ENCODE data around the gene GLI3. TPM values are rescaled to one million over a fixed set of nuclear protein-coding genes. Genes with fewer than 3 reads are reported as not detected.

Gene GLI3
- total RNA-seq, 1 experiment from 2014 or later = 46.2 TPM

DNA sequence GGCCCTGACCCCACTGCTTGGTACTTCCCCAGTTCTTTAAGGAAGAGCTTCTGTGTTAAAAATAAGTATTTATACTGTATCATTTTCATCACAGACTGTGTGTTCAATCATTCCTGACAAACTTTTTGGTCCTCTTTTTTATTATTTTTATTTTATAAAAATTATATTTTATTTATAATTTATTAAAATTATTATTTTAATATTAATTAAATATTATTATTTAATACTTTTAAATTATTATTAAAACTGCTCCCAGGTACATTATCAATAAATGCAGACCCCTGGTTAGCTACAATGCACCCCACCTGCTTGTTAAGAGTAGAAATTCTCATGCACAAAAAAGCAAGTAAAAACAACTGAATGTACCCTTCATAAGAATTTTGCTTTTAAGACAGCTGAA, 172.0 kb downstream of the GLI3 start:
- ATAC-seq = no peak
- Mint-ChIP-seq H3K36me3 (no peaks in the 10 kb centered on the region), H3K27ac (peak overlapping the region; percentile 65; the same call in 1 of the 2 replicates), H3K27me3 (ENCODE audit: low read depth) (no peaks in the 10 kb centered on the region), H3K9me3 (no peaks in the 10 kb centered on the region), H3K4me1 (peaks cover 54% of the 10 kb centered on the region), H3K4me3 (no peak overlapping the region)
- CTCF ChIA-PET = interaction anchor here (1.3 kb wide), 1 partner anchor 681 kb away, joined by 3 read pairs; no protein-coding TSS in a partner anchor
- no peak for DNase-seq (ENCODE audit: low spot score)
- POLR2A ChIA-PET = no interaction called here
- TF ChIP-seq ZNF219 (CRISPR knock-in tag; IDR thresholded peaks at IDR 0.05; ENCODE audit: borderline replicate concordance) (no peak), HMGA2 (CRISPR knock-in tag; IDR thresholded peaks at IDR 0.05) (peak; percentile 100)

DNA sequence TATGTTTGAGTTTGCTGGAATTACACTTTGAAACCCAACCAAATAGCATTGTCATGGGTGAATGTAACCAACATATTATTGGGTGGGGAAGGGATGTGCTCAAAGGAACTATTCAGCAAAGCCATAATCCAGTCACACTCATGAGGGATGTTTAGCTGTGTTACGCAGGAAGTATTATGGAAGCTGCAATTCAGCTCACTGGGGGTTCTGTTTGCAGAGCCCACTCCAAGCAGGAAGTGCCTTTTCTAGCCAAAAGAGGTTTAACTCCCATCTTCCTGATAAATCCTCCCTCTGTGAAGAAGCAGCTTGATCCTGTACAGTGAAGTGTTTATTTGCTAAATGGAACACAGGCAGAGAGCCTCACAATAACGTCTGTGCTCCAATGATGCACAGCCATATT, 172.5 kb downstream of the GLI3 start:
- no peak overlapping the region for H3K4me3 Mint-ChIP-seq
- H3K9me3 Mint-ChIP-seq = no peaks in the 10 kb centered on the region
- DNase-seq (ENCODE audit: low spot score) (no peak), ATAC-seq (no peak)
- peak overlapping the region; percentile 65; the same call in 1 of the 2 replicates for H3K27ac Mint-ChIP-seq
- POLR2A ChIA-PET = no interaction called here
- H3K4me1 Mint-ChIP-seq = peaks cover 50% of the 10 kb centered on the region
- CTCF ChIA-PET = no interaction called here
- TF ChIP-seq, protein P1, sequence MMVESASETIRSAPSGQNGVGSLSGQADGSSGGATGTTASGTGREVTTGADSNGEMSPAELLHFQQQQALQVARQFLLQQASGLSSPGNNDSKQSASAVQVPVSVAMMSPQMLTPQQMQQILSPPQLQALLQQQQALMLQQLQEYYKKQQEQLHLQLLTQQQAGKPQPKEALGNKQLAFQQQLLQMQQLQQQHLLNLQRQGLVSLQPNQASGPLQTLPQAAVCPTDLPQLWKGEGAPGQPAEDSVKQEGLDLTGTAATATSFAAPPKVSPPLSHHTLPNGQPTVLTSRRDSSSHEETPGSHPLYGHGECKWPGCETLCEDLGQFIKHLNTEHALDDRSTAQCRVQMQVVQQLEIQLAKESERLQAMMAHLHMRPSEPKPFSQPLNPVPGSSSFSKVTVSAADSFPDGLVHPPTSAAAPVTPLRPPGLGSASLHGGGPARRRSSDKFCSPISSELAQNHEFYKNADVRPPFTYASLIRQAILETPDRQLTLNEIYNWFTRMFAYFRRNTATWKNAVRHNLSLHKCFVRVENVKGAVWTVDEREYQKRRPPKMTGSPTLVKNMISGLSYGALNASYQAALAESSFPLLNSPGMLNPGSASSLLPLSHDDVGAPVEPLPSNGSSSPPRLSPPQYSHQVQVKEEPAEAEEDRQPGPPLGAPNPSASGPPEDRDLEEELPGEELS (CRISPR knock-in tag; IDR thresholded peaks at IDR 0.05) = no peak
- TF ChIP-seq, protein P2, sequence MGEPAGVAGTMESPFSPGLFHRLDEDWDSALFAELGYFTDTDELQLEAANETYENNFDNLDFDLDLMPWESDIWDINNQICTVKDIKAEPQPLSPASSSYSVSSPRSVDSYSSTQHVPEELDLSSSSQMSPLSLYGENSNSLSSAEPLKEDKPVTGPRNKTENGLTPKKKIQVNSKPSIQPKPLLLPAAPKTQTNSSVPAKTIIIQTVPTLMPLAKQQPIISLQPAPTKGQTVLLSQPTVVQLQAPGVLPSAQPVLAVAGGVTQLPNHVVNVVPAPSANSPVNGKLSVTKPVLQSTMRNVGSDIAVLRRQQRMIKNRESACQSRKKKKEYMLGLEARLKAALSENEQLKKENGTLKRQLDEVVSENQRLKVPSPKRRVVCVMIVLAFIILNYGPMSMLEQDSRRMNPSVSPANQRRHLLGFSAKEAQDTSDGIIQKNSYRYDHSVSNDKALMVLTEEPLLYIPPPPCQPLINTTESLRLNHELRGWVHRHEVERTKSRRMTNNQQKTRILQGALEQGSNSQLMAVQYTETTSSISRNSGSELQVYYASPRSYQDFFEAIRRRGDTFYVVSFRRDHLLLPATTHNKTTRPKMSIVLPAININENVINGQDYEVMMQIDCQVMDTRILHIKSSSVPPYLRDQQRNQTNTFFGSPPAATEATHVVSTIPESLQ (CRISPR knock-in tag; IDR thresholded peaks at IDR 0.05) = no peak
- TF ChIP-seq, protein P3, sequence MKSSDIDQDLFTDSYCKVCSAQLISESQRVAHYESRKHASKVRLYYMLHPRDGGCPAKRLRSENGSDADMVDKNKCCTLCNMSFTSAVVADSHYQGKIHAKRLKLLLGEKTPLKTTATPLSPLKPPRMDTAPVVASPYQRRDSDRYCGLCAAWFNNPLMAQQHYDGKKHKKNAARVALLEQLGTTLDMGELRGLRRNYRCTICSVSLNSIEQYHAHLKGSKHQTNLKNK (CRISPR knock-in tag; IDR thresholded peaks at IDR 0.05) = no peak
- TF ChIP-seq HMGA2 (CRISPR knock-in tag; IDR thresholded peaks at IDR 0.05) = no peak
- TF ChIP-seq FOXJ3 (CRISPR knock-in tag; IDR thresholded peaks at IDR 0.05; ENCODE audit: borderline replicate concordance) = no peak
- H3K36me3 Mint-ChIP-seq = no peaks in the 10 kb centered on the region
- H3K27me3 Mint-ChIP-seq (ENCODE audit: low read depth) = no peaks in the 10 kb centered on the region

DNA sequence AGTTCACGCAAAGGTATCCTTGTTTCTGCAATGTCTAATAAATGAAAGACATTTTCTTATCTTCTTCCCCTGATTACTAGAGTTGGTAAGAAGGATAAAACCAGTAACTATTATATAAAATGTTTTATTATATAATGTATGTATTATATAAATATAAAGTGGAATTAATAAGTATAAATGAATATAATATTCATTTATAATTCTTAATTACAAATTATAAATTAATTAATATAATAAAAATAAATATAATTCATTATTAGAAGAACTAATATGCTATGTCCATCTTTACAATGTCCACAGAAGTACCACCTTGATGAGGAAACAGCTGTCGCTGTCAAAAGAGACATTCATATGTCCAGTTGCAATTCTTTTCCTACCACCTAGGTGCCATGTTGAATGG, 177.7 kb downstream of the GLI3 start:
- TF ChIP-seq FOXK1 (CRISPR knock-in tag; IDR thresholded peaks at IDR 0.05) (no peak), HMGA2 (CRISPR knock-in tag; IDR thresholded peaks at IDR 0.05) (peak; percentile 98)
- ChIA-PET POLR2A (interaction anchor here (0.5 kb wide), 1 partner anchor 99 kb away, joined by 4 read pairs; no protein-coding TSS in a partner anchor), CTCF (interaction anchor here (1.8 kb wide), 1 partner anchor 13 kb away, joined by 7 read pairs; no protein-coding TSS in a partner anchor)
- peaks cover 11% of the 10 kb centered on the region for H3K9me3 Mint-ChIP-seq
- ATAC-seq (no peak), DNase-seq (ENCODE audit: low spot score) (no peak)
- peaks cover under 1% of the 10 kb centered on the region for H3K4me1 Mint-ChIP-seq
- no peak overlapping the region for H3K4me3 Mint-ChIP-seq
- H3K27ac Mint-ChIP-seq = no peak overlapping the region
- no peaks in the 10 kb centered on the region for H3K27me3 Mint-ChIP-seq (ENCODE audit: low read depth)
- peaks cover 9% of the 10 kb centered on the region for H3K36me3 Mint-ChIP-seq

DNA sequence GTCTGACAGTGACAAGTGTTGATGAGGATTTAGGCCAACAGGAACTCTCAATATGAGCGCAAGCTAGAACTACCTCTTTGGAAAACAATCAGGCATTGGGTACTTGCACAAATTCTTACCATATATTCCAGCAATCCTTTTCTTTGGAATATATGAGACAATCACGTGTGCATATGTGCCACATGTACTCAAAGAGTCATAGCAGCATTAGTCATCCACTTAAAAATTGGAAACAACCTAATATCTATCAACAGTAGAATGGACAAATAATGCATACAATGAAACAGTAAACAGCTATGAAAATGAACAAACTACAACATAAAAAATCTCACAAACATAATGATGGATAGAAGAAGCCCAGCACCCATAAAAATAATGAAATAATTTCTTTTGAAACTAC, 179.7 kb downstream of the GLI3 start:
- Mint-ChIP-seq H3K27ac (no peak overlapping the region), H3K4me3 (no peak overlapping the region), H3K9me3 (peaks cover 11% of the 10 kb centered on the region), H3K36me3 (peaks cover 9% of the 10 kb centered on the region), H3K27me3 (ENCODE audit: low read depth) (no peaks in the 10 kb centered on the region), H3K4me1 (no peaks in the 10 kb centered on the region)
- ChIA-PET CTCF (no interaction called here), POLR2A (no interaction called here)
- ATAC-seq (no peak), DNase-seq (ENCODE audit: low spot score) (no peak)
- TF ChIP-seq, protein P4, sequence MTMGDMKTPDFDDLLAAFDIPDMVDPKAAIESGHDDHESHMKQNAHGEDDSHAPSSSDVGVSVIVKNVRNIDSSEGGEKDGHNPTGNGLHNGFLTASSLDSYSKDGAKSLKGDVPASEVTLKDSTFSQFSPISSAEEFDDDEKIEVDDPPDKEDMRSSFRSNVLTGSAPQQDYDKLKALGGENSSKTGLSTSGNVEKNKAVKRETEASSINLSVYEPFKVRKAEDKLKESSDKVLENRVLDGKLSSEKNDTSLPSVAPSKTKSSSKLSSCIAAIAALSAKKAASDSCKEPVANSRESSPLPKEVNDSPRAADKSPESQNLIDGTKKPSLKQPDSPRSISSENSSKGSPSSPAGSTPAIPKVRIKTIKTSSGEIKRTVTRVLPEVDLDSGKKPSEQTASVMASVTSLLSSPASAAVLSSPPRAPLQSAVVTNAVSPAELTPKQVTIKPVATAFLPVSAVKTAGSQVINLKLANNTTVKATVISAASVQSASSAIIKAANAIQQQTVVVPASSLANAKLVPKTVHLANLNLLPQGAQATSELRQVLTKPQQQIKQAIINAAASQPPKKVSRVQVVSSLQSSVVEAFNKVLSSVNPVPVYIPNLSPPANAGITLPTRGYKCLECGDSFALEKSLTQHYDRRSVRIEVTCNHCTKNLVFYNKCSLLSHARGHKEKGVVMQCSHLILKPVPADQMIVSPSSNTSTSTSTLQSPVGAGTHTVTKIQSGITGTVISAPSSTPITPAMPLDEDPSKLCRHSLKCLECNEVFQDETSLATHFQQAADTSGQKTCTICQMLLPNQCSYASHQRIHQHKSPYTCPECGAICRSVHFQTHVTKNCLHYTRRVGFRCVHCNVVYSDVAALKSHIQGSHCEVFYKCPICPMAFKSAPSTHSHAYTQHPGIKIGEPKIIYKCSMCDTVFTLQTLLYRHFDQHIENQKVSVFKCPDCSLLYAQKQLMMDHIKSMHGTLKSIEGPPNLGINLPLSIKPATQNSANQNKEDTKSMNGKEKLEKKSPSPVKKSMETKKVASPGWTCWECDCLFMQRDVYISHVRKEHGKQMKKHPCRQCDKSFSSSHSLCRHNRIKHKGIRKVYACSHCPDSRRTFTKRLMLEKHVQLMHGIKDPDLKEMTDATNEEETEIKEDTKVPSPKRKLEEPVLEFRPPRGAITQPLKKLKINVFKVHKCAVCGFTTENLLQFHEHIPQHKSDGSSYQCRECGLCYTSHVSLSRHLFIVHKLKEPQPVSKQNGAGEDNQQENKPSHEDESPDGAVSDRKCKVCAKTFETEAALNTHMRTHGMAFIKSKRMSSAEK (CRISPR knock-in tag; IDR thresholded peaks at IDR 0.05; ENCODE audit: borderline replicate concordance) = no peak
- TF ChIP-seq SMAD3 (CRISPR knock-in tag; IDR thresholded peaks at IDR 0.05; ENCODE audit: borderline replicate concordance) (no peak), ZNF232 (CRISPR knock-in tag; IDR thresholded peaks at IDR 0.05) (no peak), SOX15 (CRISPR knock-in tag; IDR thresholded peaks at IDR 0.05) (no peak), FOXJ3 (CRISPR knock-in tag; IDR thresholded peaks at IDR 0.05; ENCODE audit: borderline replicate concordance) (no peak), ZNF423 (CRISPR knock-in tag; IDR thresholded peaks at IDR 0.05) (no peak), NFATC4 (CRISPR knock-in tag; IDR thresholded peaks at IDR 0.05) (no peak)
- TF ChIP-seq, protein P5, sequence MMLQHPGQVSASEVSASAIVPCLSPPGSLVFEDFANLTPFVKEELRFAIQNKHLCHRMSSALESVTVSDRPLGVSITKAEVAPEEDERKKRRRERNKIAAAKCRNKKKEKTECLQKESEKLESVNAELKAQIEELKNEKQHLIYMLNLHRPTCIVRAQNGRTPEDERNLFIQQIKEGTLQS (CRISPR knock-in tag; conservative IDR thresholded peaks at IDR 0.05) = no peak
- TF ChIP-seq, protein P6, sequence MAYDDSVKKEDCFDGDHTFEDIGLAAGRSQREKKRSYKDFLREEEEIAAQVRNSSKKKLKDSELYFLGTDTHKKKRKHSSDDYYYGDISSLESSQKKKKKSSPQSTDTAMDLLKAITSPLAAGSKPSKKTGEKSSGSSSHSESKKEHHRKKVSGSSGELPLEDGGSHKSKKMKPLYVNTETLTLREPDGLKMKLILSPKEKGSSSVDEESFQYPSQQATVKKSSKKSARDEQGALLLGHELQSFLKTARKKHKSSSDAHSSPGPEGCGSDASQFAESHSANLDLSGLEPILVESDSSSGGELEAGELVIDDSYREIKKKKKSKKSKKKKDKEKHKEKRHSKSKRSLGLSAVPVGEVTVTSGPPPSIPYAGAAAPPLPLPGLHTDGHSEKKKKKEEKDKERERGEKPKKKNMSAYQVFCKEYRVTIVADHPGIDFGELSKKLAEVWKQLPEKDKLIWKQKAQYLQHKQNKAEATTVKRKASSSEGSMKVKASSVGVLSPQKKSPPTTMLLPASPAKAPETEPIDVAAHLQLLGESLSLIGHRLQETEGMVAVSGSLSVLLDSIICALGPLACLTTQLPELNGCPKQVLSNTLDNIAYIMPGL (CRISPR knock-in tag; IDR thresholded peaks at IDR 0.05) = no peak
- TF ChIP-seq, protein P7, sequence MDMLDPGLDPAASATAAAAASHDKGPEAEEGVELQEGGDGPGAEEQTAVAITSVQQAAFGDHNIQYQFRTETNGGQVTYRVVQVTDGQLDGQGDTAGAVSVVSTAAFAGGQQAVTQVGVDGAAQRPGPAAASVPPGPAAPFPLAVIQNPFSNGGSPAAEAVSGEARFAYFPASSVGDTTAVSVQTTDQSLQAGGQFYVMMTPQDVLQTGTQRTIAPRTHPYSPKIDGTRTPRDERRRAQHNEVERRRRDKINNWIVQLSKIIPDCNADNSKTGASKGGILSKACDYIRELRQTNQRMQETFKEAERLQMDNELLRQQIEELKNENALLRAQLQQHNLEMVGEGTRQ (CRISPR knock-in tag; IDR thresholded peaks at IDR 0.05) = no peak

Data from WTC11 (cell line).